A673 (cell line): ENCODE measurements around the gene ENO3.

Experiments used
- CTCF ChIP-seq: fragments of 300-800, 200-600 bp; sonication (generic); conservative IDR thresholded peaks from 2 replicates; pipeline ENCODE4 v1.5.1; 2017; ENCODE audit warnings: low read depth, mild to moderate bottlenecking, antibody characterized with exemption, low read length, moderate library complexity, mixed read lengths
- EZH2 ChIP-seq: fragments of 200-600 bp; sonication (generic); IDR thresholded peaks from 2 replicates; pipeline ENCODE4 v1.6.1; 2017; ENCODE audit warnings: borderline replicate concordance, low read depth, mild to moderate bottlenecking, mixed read lengths, antibody characterized with exemption, low read length; ENCODE audit not compliant: poor library complexity, severe bottlenecking

GRCh38 chr17:4946312-4946976 lies 4.5 kb upstream of the ENO3 start:
- TF ChIP-seq CTCF, result no peak
- no peak for TF ChIP-seq EZH2
